Neural crest cell (in vitro differentiated cells): Measurements from ENCODE around the gene OR6B1. TPM values are rescaled to one million over a fixed set of nuclear protein-coding genes. Genes with fewer than 3 reads are reported as not detected.

Experiments used
- DNase-seq: peaks from one replicate; pipeline ENCODE4 v3.0.0; 2021; ENCODE audit warnings: low read depth, mixed read lengths, low spot score
- H3K27ac Mint-ChIP-seq: one replicate; pipeline ENCODE4 v1.8.0; 2021; ENCODE audit warnings: mild to moderate bottlenecking, mixed read lengths; ENCODE audit not compliant: unreplicated experiment
- H3K27me3 Mint-ChIP-seq: 2 replicates; pipeline ENCODE4 v1.8.0; 2021; ENCODE audit warnings: low read depth, mild to moderate bottlenecking, mixed read lengths
- H3K36me3 Mint-ChIP-seq: 2 replicates; pipeline ENCODE4 v1.8.0; 2021; ENCODE audit warnings: low read depth, mild to moderate bottlenecking, mixed read lengths
- H3K4me1 Mint-ChIP-seq: 2 replicates; pipeline ENCODE4 v1.8.0; 2021; ENCODE audit warnings: mixed read lengths
- H3K4me3 Mint-ChIP-seq: one replicate; pipeline ENCODE4 v1.8.0; 2021; ENCODE audit warnings: mild to moderate bottlenecking, mixed read lengths
- H3K9me3 Mint-ChIP-seq: 2 replicates; pipeline ENCODE4 v1.8.0; 2021; ENCODE audit warnings: mixed read lengths
- CTCF ChIP-seq: fragments of 200-600 bp; sonication (generic); conservative IDR thresholded peaks from 2 replicates; pipeline ENCODE4 v1.5.0; 2021; ENCODE audit warnings: antibody characterized with exemption, mild to moderate bottlenecking
- total RNA-seq: library from RNA; stranded (reverse); gene quantifications from 2 replicates; pipeline ENCODE4 v1.2.1, GENCODE V29; 2021

The OR6B1 gene
- total RNA-seq, 1 donor from 2014 or later, result not detected

DNA sequence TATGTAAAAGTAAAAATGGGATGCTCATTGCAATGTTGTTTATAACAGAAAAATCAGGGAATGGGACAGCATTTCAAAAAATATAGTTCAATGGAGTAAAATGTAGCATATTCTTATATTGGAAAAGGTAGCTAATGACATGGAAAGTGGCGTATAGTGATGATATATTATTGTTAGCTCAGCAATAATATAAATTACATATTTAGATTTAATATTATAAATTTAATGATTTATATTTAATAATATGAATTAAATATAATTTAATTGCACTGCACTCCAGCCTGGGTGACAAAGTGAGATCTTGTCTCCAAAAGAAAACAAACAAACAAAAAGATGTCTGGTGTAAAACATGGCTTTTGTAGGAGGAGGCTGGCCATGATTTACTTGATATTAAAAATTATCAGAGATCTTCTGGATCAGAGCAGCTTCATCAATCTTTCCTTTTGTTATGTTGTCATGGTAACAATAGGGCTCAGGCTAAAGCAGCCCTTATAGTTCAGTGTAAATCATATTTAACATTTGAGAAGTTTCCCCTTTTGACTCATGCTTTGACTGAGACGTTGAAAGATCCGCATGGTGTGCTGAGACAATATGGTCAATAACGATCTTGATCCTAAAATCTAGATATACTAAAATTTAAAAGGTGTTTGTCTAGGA, 23.2 kb downstream of the OR6B1 start:
- Mint-ChIP-seq H3K9me3 (no peaks in the 10 kb centered on the region), H3K27me3 (no peaks in the 10 kb centered on the region), H3K4me3 (no peak overlapping the region)

DNA sequence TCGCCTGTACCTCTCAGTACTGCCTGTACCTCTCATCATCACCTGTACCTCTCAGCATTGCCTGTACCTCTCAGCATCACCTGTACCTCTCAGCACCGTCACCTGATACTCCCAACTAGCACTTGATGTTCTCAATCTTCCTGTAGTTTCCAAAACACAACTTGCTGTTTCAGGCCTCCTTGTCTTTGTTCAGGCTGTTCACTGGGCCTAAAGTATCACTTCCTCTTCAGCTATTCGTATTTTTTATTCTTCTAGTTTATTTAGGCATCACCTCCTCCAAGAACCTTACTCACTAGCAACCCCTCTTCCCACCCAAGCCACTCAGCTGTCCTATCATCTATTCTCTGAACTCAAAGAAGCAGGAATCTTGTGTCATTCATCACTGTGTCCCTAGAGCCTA, 24.1 kb downstream of the OR6B1 start:
- no peaks in the 10 kb centered on the region for H3K36me3 Mint-ChIP-seq
- no peak for TF ChIP-seq CTCF
- no peaks in the 10 kb centered on the region for H3K9me3 Mint-ChIP-seq
- H3K4me1 Mint-ChIP-seq, result no peaks in the 10 kb centered on the region
- H3K4me3 Mint-ChIP-seq, result no peak overlapping the region
- H3K27ac Mint-ChIP-seq, result no peak overlapping the region
- no peak for DNase-seq
- no peaks in the 10 kb centered on the region for H3K27me3 Mint-ChIP-seq

More for the DNA sequence above, 23.2 kb downstream of the OR6B1 start:
- no peak for TF ChIP-seq CTCF
- H3K4me1 Mint-ChIP-seq, result no peaks in the 10 kb centered on the region
- H3K36me3 Mint-ChIP-seq, result no peaks in the 10 kb centered on the region
- H3K27ac Mint-ChIP-seq, result no peak overlapping the region
- no peak for DNase-seq

DNA sequence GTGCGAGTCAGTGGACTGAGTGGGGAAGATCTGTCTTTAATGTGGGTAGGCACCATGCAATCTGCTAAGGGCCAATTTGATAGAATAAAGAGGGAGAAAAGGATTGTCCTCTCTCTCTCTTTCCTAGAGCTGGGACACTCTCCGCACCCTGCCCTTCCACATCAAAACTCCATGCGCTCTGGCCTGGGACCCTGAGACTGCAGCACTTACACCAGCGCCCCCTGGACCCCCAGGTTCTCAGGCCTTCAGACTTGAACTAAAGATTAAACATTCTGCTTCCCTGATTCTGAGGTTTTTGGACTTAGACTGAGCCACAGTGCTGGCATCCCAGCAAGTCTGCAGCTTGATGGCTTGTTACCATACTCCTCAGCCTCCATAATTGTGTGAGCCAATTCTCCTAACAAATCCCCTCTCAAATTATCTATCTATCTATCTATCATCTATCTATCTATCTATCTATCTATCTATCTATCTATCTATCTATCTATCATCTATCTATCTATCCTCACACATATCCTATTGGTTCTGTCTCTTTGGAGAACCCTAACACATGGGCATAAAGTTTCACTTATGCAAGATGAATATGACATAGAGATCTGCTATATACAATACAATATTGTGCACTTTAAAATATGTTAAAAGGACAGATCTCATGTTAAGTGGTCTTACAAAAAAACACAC, 26.2 kb downstream of the OR6B1 start:
- Mint-ChIP-seq H3K36me3 (no peaks in the 10 kb centered on the region), H3K27me3 (no peaks in the 10 kb centered on the region), H3K27ac (no peak overlapping the region), H3K9me3 (no peaks in the 10 kb centered on the region), H3K4me1 (no peaks in the 10 kb centered on the region), H3K4me3 (no peak overlapping the region)
- DNase-seq, result no peak
- TF ChIP-seq CTCF, result no peak

DNA sequence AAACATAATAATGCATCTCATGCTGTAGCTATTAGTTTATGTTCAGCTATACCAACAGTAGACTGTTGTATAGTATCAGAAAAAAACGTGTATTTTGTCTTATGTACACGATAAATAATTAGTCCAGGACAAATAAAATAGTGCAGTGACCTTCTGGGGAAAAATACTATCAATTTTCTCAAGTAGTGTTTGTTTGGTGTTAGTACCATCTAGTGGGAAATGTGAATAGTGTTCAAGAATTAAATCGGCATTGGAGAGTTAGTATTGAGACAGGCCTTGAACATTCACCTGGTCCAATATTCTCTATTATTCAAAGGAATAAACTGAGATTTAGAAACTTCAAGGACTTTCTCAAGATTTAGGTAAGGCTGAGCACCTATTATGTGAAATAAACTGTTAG, 26.9 kb downstream of the OR6B1 start:
- Mint-ChIP-seq H3K27ac (no peak overlapping the region), H3K36me3 (no peaks in the 10 kb centered on the region), H3K9me3 (no peaks in the 10 kb centered on the region), H3K4me1 (no peaks in the 10 kb centered on the region), H3K4me3 (no peak overlapping the region), H3K27me3 (no peaks in the 10 kb centered on the region)
- peak; percentile 66 for TF ChIP-seq CTCF
- no peak for DNase-seq

DNA sequence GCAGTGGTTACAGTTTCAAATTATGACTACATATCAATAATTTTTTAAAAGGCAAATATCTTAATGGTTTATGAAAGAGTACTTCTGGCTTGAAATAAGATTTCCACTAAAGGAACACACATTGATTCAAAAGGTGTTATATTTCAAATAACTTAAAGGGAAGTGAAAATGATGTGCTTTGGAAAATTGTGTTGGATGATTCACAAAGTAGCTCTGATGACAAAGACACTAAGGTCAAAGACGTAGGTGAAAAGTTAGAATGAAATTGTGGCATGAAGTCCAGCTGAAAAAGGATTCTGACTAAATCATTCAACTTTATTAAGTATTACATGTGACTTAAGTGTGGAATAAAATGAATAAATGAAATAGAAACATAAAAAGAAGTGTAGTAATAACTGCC, 27.9 kb downstream of the OR6B1 start:
- no peak for DNase-seq
- TF ChIP-seq CTCF, result no peak
- no peaks in the 10 kb centered on the region for H3K4me1 Mint-ChIP-seq
- H3K36me3 Mint-ChIP-seq, result no peaks in the 10 kb centered on the region
- H3K4me3 Mint-ChIP-seq, result no peak overlapping the region
- no peak overlapping the region for H3K27ac Mint-ChIP-seq
- H3K27me3 Mint-ChIP-seq, result no peaks in the 10 kb centered on the region
- no peaks in the 10 kb centered on the region for H3K9me3 Mint-ChIP-seq
